Type B pancreatic cell (in vitro differentiated cells): ENCODE data around the gene NOTO. TPM values are rescaled to one million over a fixed set of nuclear protein-coding genes. Genes with fewer than 3 reads are reported as not detected.

Source experiments
- DNase-seq: peaks from one replicate; pipeline ENCODE4 v3.0.0; 2021; ENCODE audit warnings: mixed read lengths; ENCODE audit not compliant: unreplicated experiment; ENCODE audit errors: extremely low spot score
- H3K27ac Mint-ChIP-seq: 2 replicates; pipeline ENCODE4 v1.8.0; 2021; ENCODE audit warnings: mild to moderate bottlenecking, mixed read lengths
- H3K27me3 Mint-ChIP-seq: 2 replicates; pipeline ENCODE4 v1.8.0; 2021; ENCODE audit warnings: mixed read lengths
- H3K36me3 Mint-ChIP-seq: 2 replicates; pipeline ENCODE4 v1.8.0; 2021; ENCODE audit warnings: mixed read lengths
- H3K4me1 Mint-ChIP-seq: one replicate; pipeline ENCODE4 v1.8.0; 2021; ENCODE audit warnings: mixed read lengths; ENCODE audit not compliant: unreplicated experiment
- H3K4me3 Mint-ChIP-seq: 2 replicates; pipeline ENCODE4 v1.8.0; 2021; ENCODE audit warnings: mild to moderate bottlenecking, mixed read lengths
- H3K9me3 Mint-ChIP-seq: 2 replicates; pipeline ENCODE4 v1.8.0; 2021; ENCODE audit warnings: mixed read lengths
- total RNA-seq: library from RNA; stranded (reverse); gene quantifications from 2 replicates; pipeline ENCODE4 v1.2.1, GENCODE V29; 2021; ENCODE audit warnings: low replicate concordance
- TF ChIP-seq, protein P1 (sequence below): fragments of 200-600 bp; sonication (generic); conservative IDR thresholded peaks from 2 replicates; pipeline ENCODE4 v1.5.0; 2021; ENCODE audit warnings: antibody characterized with exemption, mild to moderate bottlenecking

Gene NOTO
- total RNA-seq, 1 donor from 2014 or later = not detected

GRCh38 chr2:73243884-73244570, 41.7 kb downstream of the NOTO start:
- H3K36me3 Mint-ChIP-seq = peaks cover 19% of the 10 kb centered on the region
- H3K4me1 Mint-ChIP-seq = no peaks in the 10 kb centered on the region
- TF ChIP-seq, protein P1, sequence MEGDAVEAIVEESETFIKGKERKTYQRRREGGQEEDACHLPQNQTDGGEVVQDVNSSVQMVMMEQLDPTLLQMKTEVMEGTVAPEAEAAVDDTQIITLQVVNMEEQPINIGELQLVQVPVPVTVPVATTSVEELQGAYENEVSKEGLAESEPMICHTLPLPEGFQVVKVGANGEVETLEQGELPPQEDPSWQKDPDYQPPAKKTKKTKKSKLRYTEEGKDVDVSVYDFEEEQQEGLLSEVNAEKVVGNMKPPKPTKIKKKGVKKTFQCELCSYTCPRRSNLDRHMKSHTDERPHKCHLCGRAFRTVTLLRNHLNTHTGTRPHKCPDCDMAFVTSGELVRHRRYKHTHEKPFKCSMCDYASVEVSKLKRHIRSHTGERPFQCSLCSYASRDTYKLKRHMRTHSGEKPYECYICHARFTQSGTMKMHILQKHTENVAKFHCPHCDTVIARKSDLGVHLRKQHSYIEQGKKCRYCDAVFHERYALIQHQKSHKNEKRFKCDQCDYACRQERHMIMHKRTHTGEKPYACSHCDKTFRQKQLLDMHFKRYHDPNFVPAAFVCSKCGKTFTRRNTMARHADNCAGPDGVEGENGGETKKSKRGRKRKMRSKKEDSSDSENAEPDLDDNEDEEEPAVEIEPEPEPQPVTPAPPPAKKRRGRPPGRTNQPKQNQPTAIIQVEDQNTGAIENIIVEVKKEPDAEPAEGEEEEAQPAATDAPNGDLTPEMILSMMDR = no peak
- H3K27me3 Mint-ChIP-seq = no peaks in the 10 kb centered on the region
- H3K27ac Mint-ChIP-seq = no peak overlapping the region
- no peak overlapping the region for H3K4me3 Mint-ChIP-seq
- DNase-seq = no peak
- H3K9me3 Mint-ChIP-seq = no peaks in the 10 kb centered on the region

- Mint-ChIP-seq H3K27ac (no peak overlapping the region), H3K9me3 (no peaks in the 10 kb centered on the region), H3K4me3 (no peak overlapping the region), H3K4me1 (no peaks in the 10 kb centered on the region), H3K27me3 (no peaks in the 10 kb centered on the region), H3K36me3 (peaks cover 22% of the 10 kb centered on the region)
- no peak for DNase-seq
- TF ChIP-seq, protein P1 = no peak
Observed at GRCh38 chr2:73244580-73244979, 42.2 kb downstream of the NOTO start.

- Mint-ChIP-seq H3K4me1 (no peaks in the 10 kb centered on the region), H3K27ac (no peak overlapping the region), H3K9me3 (no peaks in the 10 kb centered on the region), H3K36me3 (peaks cover 28% of the 10 kb centered on the region), H3K27me3 (no peaks in the 10 kb centered on the region), H3K4me3 (no peak overlapping the region)
- TF ChIP-seq, protein P1 = no peak
- no peak for DNase-seq
Observed at GRCh38 chr2:73246850-73247249, 44.5 kb downstream of the NOTO start.

DNA sequence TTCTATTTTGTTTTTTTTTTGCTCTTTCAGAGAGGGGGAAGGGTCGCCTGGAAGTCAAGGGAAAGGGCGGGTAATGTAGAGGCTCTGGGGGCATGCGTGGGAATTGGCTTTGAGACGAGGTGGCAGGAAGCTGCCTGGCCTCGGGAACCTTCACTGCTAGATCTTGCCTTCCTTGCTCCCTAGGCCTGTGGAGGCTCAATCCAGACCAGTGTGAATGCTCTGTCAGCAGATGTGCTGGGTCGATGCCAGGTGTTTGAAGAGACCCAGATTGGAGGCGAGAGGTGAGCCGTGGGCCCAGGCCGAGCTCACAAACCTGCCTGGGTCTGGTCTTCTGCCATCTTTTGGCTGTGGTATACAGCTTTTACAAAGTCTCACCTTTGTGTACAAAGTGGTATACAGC, 47.3 kb downstream of the NOTO start:
- no peaks in the 10 kb centered on the region for H3K9me3 Mint-ChIP-seq
- no peak for DNase-seq
- no peak overlapping the region for H3K27ac Mint-ChIP-seq
- H3K27me3 Mint-ChIP-seq = no peaks in the 10 kb centered on the region
- TF ChIP-seq, protein P1 = no peak
- H3K36me3 Mint-ChIP-seq = peaks cover 30% of the 10 kb centered on the region
- H3K4me3 Mint-ChIP-seq = no peak overlapping the region
- H3K4me1 Mint-ChIP-seq = no peaks in the 10 kb centered on the region

DNA sequence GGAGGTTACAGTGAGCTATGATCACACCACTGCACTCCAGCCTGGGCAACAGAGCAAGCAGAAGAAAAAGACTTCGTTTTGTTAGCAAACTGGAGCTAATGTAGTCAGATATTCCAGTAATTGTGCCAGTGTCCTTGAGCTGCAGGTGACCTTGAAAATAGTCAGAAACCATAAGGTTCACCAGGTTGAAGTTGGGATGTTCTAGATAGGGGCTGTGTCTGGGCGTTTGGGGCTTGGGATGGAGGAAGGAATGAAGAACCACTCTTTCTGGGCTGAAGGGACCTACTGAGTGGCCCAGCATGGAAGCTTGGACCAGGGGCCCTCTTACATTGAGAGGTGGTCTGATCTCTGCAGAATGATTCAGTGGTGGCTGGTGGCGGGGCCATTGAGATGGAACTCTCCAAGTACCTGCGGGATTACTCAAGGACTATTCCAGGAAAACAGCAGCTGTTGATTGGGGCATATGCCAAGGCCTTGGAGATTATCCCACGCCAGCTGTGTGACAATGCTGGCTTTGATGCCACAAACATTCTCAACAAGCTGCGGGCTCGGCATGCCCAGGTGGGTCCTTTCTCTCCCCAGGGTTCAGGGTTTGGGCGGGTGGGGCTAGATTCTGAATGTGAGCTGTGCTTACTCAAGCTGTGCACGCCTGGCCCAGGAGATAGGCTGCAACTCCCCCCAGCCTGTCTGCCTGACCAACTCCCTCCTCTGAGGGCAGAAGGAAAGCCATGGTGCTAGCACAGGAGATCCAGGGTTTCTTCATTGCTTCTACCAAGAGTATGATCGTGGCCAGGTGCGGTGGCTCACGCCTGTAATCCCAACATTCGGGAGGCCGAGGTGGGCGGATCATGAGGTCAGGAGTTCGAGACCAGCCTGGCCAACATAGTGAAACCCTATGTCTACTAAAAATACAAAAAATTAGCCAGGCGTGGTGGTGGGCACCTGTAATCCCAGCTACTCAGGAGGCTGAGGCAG, 48.8 kb downstream of the NOTO start:
- no peaks in the 10 kb centered on the region for H3K27me3 Mint-ChIP-seq
- TF ChIP-seq, protein P1 = no peak
- H3K36me3 Mint-ChIP-seq = peaks cover 22% of the 10 kb centered on the region
- H3K27ac Mint-ChIP-seq = no peak overlapping the region
- no peaks in the 10 kb centered on the region for H3K9me3 Mint-ChIP-seq
- DNase-seq = no peak
- no peaks in the 10 kb centered on the region for H3K4me1 Mint-ChIP-seq
- H3K4me3 Mint-ChIP-seq = no peak overlapping the region
